CD4-positive, alpha-beta T cell treated with Interleukin-15 for 1 hour (primary cell): Measurements from ENCODE around the gene MAPK8.
A peak's percentile ranks its signal among the peaks of the same experiment; 100 is the strongest.

Source experiments
- DNase-seq: peaks from one replicate; pipeline ENCODE4 v3.0.0-alpha.2; 2020

The MAPK8 gene

GRCh38 chr10:48480397-48481374 lies 174.2 kb downstream of the MAPK8 start:
- peak; percentile 7 for DNase-seq

DNA sequence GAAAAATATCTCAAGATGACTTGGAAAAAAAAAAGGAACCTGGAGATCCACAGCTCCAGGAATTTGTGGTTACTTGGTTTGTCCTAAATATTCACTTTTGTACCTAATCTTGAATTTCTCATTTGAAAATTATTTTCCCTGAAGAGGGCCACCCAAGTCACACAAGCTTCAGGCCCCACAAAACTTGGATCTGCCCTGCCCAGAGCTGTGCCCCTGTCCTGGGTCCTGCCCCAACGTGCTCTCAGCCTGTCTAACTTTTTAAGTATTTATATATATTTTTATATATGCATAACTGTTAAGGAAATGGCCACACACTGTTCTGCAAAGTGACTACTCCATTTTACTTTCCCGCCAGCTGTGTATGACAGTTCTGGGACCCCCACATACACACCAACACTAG lies 174.9 kb downstream of the MAPK8 start:
- no peak for DNase-seq

DNA sequence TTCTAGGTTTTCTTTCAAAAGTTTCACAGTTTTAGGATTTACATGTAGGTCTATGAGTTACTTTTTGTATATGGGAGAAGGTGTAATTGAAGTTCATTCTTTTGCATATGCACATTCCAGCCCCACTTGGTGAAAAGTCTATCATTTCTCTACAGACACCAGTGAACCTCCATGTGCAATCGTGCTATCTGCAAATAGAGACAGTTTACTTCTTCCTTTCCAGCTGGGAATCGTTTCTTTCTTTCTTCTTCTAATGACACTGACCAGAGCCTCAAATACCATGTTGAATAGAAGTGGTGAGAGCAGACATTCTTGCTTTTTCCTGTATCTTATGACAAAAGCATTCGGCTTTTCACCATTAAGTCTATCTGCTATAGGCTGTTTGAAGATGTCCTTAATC lies 175.7 kb downstream of the MAPK8 start:
- DNase-seq, result no peak

DNA sequence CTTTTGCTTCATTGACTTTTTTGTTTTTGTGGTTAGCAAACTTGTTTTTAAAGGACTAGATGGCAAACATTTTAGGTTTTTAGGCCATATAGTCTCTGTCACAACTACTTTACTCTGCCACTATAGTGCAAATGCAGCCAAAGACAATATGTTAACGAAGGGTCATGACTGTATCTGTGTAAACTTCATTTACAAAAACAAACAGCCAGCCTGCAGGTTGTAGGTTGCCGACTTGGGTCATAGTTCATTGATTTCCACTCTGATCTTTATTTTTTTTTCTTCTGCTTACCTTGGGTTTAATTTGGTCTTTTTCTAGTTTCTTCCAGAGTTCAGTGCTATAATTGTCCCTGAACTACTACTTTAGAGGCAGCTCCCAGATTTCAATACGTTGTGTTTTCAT lies 178.4 kb downstream of the MAPK8 start:
- no peak for DNase-seq

DNA sequence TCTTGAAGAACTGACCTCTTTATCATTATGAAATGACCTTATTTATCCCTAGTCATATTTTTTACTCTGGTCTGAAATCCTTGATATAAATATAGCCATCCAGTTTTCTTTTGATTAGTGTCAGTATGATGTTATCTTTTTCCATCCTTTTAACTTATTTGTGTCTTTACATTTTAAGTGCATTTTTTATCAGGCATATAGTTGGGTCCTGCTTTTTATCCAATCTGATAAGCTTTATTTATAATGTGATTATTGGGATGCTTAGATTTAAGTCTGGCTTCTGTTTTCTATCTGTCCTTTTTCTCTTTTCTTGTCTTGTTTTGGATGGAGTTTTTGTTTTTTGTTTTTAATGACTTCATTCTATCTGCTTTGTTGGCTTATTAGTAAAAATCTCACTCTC lies 179.2 kb downstream of the MAPK8 start:
- no peak for DNase-seq

GRCh38 chr10:48487244-48487643 lies 180.8 kb downstream of the MAPK8 start:
- no peak for DNase-seq
